Pancreas (tissue), 10 donors: Measurements from ENCODE around the gene ADRA1B. TPM values are rescaled to one million over a fixed set of nuclear protein-coding genes. Genes with fewer than 3 reads are reported as not detected.

Experiments used
- ATAC-seq, 4 donors: fragments of 200-7000 bp; cut with Tn5 transposase; one replicate each; pipeline versions ENCODE4 v1.8.0 to v1.9.1; 2020; ENCODE audit warnings: mild to moderate bottlenecking in 4 of 4, moderate library complexity in 4 of 4
- DNase-seq, 6 donors: peaks; one replicate each; pipeline ENCODE4 v3.0.0-alpha.2; 2020
- FAIRE-seq: peaks from 2 replicates; lab custom pipeline; 2012; peaks lifted over from hg19 to GRCh38; lab: Jason Lieb, UNC
- H3K27ac ChIP-seq, 4 donors: fragments of 200-600 bp; sonication (generic); 1 replicate in 3 of 4; 2 replicates in 1 of 4; pipeline versions ENCODE4 v1.5.0 to v1.8.0; 2020
- H3K27me3 ChIP-seq, 4 donors: fragments of 200-600 bp; one replicate each; pipeline ENCODE4 v1.8.0; 2021
- H3K36me3 ChIP-seq, 3 donors: fragments of 200-600 bp; sonication (generic) in 1 of 3; one replicate each; pipeline versions ENCODE4 v1.5.0 to v1.8.0; 2020 to 2021
- H3K4me1 ChIP-seq, 3 donors: fragments of 200-600 bp; one replicate each; pipeline ENCODE4 v1.8.0; 2021
- H3K4me3 ChIP-seq, 4 donors: fragments of 200-600 bp; sonication (generic) in 2 of 4; one replicate each; pipeline versions ENCODE4 v1.5.0 to v1.8.0; 2020 to 2021
- H3K9me3 ChIP-seq, 4 donors: fragments of 200-600 bp; one replicate each; pipeline ENCODE4 v1.8.0; 2021
- CTCF ChIP-seq, 4 donors: fragments of 200-600 bp; sonication (generic) in 3 of 4; IDR thresholded peaks; one replicate each; pipeline versions ENCODE4 v1.5.0 to v1.8.0; 2021; ENCODE audit warnings: antibody characterized with exemption in 4 of 4
- WGBS, 2 donors: extraction: QIAGEN DNeasy Blood & Tissue Kit; methylation state at CpG; one replicate each; pipeline ENCODE4 v1.1.7; 2013; 5-methylcytosine and 5-hydroxymethylcytosine counted together
- intact Hi-C, 3 donors: fragments of 100-400 bp; cut with DNase I; formaldehyde crosslinking; loops; one replicate each; pipeline versions ENCODE4 v1.11.1 to v1.14.2; 2022
- polyA plus RNA-seq, 2 donors: library from polyadenylated mRNA; stranded (reverse); fragments of 200-250 nt; gene quantifications; one replicate each; pipeline ENCODE4 v1.2.3, GENCODE V29; 2013
- total RNA-seq, 6 donors: library from RNA; stranded (reverse); fragmentation: NEBNext Ultra II Directional in 4 of 6; extraction: Animal tissue kit (Norgen Biotek cat#: 25700) in 4 of 6; gene quantifications; one replicate each; pipeline versions ENCODE4 v1.2.1 to v1.2.4, GENCODE V29; 2021 to 2023
- donor health status: healthy with polysubstance abuse.
- donor health status: DM: no; HTN: no; CAD: no; lungs with moderate emphysema.
- donor health status: DM: no; HTN: no; CAD: no.
- donor health status: control.
- donor health status: control.
- donor health status: Bipolar disorder and iron deficiency.
- donor health status: DM: yes; HTN: yes; CAD: no.
- donor health status: DM: no; HTN: no; CAD: no.
- donor health status: DM: no; HTN: no; CAD: no.
- donor health status: DM: yes; HTN: yes; CAD: no.

The ADRA1B gene
- total and polyA plus RNA-seq, 8 donors, result 0.11 to 0.49 (median 0.17) TPM

GRCh38 chr5:159936686-159937329 lies 20.5 kb downstream of the ADRA1B start:
- no peaks in the 10 kb centered on the region for H3K27me3 ChIP-seq
- no peaks in the 10 kb centered on the region for H3K4me1 ChIP-seq
- no peak overlapping the region for H3K4me3 ChIP-seq
- 57 to 65% methylated on average over 6 of the region's 6 CpGs for WGBS, 2 donors
- TF ChIP-seq CTCF (IDR thresholded peaks at IDR 0.05), result no peak
- H3K9me3 ChIP-seq, result no peaks in the 10 kb centered on the region
- DNase-seq, result no peak
- ATAC-seq, result no peak
- no peaks in the 10 kb centered on the region for H3K36me3 ChIP-seq
- no peak overlapping the region for H3K27ac ChIP-seq
- no peak for FAIRE-seq
- intact Hi-C loops, result no loop called here

- ATAC-seq, result no peak
- intact Hi-C loops, result no loop called here
- Histone ChIP-seq H3K4me1 (no peaks in the 10 kb centered on the region), H3K27ac (no peak overlapping the region), H3K36me3 (no peaks in the 10 kb centered on the region), H3K4me3 (no peak overlapping the region), H3K27me3 (no peaks in the 10 kb centered on the region), H3K9me3 (no peaks in the 10 kb centered on the region)
- 87 to 92% methylated on average over 10 of the region's 10 CpGs for WGBS, 2 donors
- TF ChIP-seq CTCF (IDR thresholded peaks at IDR 0.05), result no peak
- FAIRE-seq, result no peak
- no peak for DNase-seq
These were observed 21.3 kb downstream of the ADRA1B start for GRCh38 chr5:159937580-159937979.

- Histone ChIP-seq H3K4me3 (no peak overlapping the region), H3K27me3 (no peaks in the 10 kb centered on the region), H3K27ac (no peak overlapping the region), H3K4me1 (no peaks in the 10 kb centered on the region), H3K9me3 (no peaks in the 10 kb centered on the region), H3K36me3 (no peaks in the 10 kb centered on the region)
- FAIRE-seq (no peak), ATAC-seq (no peak), DNase-seq (no peak)
- intact Hi-C loops, result no loop called here
- TF ChIP-seq CTCF (IDR thresholded peaks at IDR 0.05), result no peak
- WGBS, 2 donors, result 30 to 36% methylated on average over 5 of the region's 5 CpGs
These were observed 27.0 kb downstream of the ADRA1B start for GRCh38 chr5:159943326-159943725.

GRCh38 chr5:159944056-159944600 lies 27.8 kb downstream of the ADRA1B start:
- no peaks in the 10 kb centered on the region for H3K9me3 ChIP-seq
- no peaks in the 10 kb centered on the region for H3K36me3 ChIP-seq
- TF ChIP-seq CTCF (IDR thresholded peaks at IDR 0.05), result no peak
- intact Hi-C loops, result no loop called here
- FAIRE-seq (no peak), DNase-seq (no peak), ATAC-seq (no peak)
- H3K27ac ChIP-seq, result no peak overlapping the region
- peaks cover 0 to under 1% (median 0%) of the 10 kb centered on the region in 4 donors for H3K27me3 ChIP-seq
- no peak overlapping the region for H3K4me3 ChIP-seq
- H3K4me1 ChIP-seq, result no peaks in the 10 kb centered on the region
- WGBS, 2 donors, result 27 to 33% methylated on average over 5 of the region's 5 CpGs

GRCh38 chr5:159945359-159945758 lies 29.1 kb downstream of the ADRA1B start:
- Histone ChIP-seq H3K9me3 (no peaks in the 10 kb centered on the region), H3K27ac (no peak overlapping the region), H3K36me3 (no peaks in the 10 kb centered on the region), H3K27me3 (peaks cover 0 to 3% (median 0%) of the 10 kb centered on the region in 4 donors), H3K4me1 (no peaks in the 10 kb centered on the region), H3K4me3 (no peak overlapping the region)
- WGBS, 2 donors, result 53 to 58% methylated on average over 2 of the region's 2 CpGs
- ATAC-seq (no peak), FAIRE-seq (no peak), DNase-seq (no peak)
- intact Hi-C loops, result no loop called here
- no peak for TF ChIP-seq CTCF (IDR thresholded peaks at IDR 0.05)
